ENCODE data around the gene MEGF6.

Gene MEGF6

GRCh38 chr1:3611170-3612019, at the start of gene MEGF6:
Gene MEGF6, minus strand, starts transcription at chr1:3611508. Its CDS starts 240 bp downstream, at chr1:3611268.
- DNase-seq, result peak; percentile 30 to 63 (median 32)

GRCh38 chr1:3660704-3661103, 49.4 kb upstream of the MEGF6 start:
- no peak for DNase-seq

GRCh38 chr1:3659093-3659492, 47.8 kb upstream of the MEGF6 start:
- no peak for DNase-seq

GRCh38 chr1:3658231-3658615, 46.9 kb upstream of the MEGF6 start:
- no peak for DNase-seq

- DNase-seq, result no peak
Observed at GRCh38 chr1:3657578-3658230, 46.4 kb upstream of the MEGF6 start.

- DNase-seq, result no peak
Observed at GRCh38 chr1:3657096-3657475, 45.8 kb upstream of the MEGF6 start.

GRCh38 chr1:3656450-3657095, 45.3 kb upstream of the MEGF6 start:
- DNase-seq, result no peak

- DNase-seq, result no peak
Observed at GRCh38 chr1:3654549-3655281, 43.4 kb upstream of the MEGF6 start.

- DNase-seq, result no peak
Observed at GRCh38 chr1:3653286-3653618, 41.9 kb upstream of the MEGF6 start.

- no peak for DNase-seq
Observed at GRCh38 chr1:3652548-3653285, 41.4 kb upstream of the MEGF6 start.

GRCh38 chr1:3651930-3652547, 40.7 kb upstream of the MEGF6 start, which contains the start of gene TP73:
Gene TP73, plus strand, starts transcription at chr1:3652516. Its CDS starts 29,850 bp downstream, at chr1:3682366.
- no peak for DNase-seq

- DNase-seq, result no peak
Observed at GRCh38 chr1:3651026-3651929, 40.0 kb upstream of the MEGF6 start.

GRCh38 chr1:3650248-3651025, 39.1 kb upstream of the MEGF6 start:
- no peak for DNase-seq

GRCh38 chr1:3649342-3650247, 38.3 kb upstream of the MEGF6 start, which contains the start of gene WRAP73:
Gene WRAP73, minus strand, starts transcription at chr1:3650103. Its CDS starts 104 bp downstream, at chr1:3649999.
- peak; percentile 60 to 80 (median 72) for DNase-seq

GRCh38 chr1:3646596-3646995, 35.3 kb upstream of the MEGF6 start:
- no peak for DNase-seq

- no peak for DNase-seq
Observed at GRCh38 chr1:3645666-3646355, 34.5 kb upstream of the MEGF6 start.

GRCh38 chr1:3645247-3645646, 33.9 kb upstream of the MEGF6 start:
- DNase-seq, result no peak

GRCh38 chr1:3644273-3644672, 33.0 kb upstream of the MEGF6 start:
- DNase-seq, result no peak

Measured in activated naive CD4-positive, alpha-beta T cell (primary cell).